Vagina (tissue), 2 donors: Measurements from ENCODE around the gene GPX7.

Source experiments
- POLR2AphosphoS5 ChIP-seq, 2 donors: sonication (generic); formaldehyde crosslinking; IDR thresholded peaks; one replicate each; pipeline ENCODE4 v1.9.0; 2017; ENCODE audit warnings: antibody characterized with exemption in 2 of 2, mild to moderate bottlenecking in 2 of 2, low read depth in 1 of 2; ENCODE audit not compliant: insufficient read depth in 1 of 2
- TF ChIP-seq, protein P1 (sequence below), 3 experiments: fragments of 450-650 bp in 2 of 3; fragments of 200-600 bp in 1 of 3; sonication (generic) in 1 of 3; IDR thresholded peaks; one replicate each; pipeline ENCODE4 v1.5.1; 2017 to 2019; ENCODE audit warnings: antibody characterized with exemption in 3 of 3, mild to moderate bottlenecking in 2 of 3, moderate library complexity in 2 of 3

DNA sequence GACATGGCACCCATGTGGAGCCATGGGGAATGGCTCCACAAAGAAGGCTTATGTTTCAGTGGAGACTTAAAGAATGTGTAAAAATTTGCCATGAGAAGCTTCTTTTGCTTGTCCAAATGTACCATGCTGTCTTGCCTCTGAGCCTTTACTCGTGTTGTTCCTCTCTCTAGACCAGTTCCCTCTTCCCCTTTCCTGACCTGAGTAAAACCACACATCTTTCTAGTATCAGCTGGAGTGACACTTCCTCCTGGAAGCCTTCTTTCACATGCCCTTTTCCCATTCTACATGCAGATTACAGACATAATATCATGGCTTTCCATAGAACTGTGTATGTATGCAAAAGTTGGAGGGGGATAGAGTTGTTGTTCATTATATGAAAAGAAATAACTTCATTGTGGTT, 13.6 kb upstream of the GPX7 start:
- TF ChIP-seq, protein P1, sequence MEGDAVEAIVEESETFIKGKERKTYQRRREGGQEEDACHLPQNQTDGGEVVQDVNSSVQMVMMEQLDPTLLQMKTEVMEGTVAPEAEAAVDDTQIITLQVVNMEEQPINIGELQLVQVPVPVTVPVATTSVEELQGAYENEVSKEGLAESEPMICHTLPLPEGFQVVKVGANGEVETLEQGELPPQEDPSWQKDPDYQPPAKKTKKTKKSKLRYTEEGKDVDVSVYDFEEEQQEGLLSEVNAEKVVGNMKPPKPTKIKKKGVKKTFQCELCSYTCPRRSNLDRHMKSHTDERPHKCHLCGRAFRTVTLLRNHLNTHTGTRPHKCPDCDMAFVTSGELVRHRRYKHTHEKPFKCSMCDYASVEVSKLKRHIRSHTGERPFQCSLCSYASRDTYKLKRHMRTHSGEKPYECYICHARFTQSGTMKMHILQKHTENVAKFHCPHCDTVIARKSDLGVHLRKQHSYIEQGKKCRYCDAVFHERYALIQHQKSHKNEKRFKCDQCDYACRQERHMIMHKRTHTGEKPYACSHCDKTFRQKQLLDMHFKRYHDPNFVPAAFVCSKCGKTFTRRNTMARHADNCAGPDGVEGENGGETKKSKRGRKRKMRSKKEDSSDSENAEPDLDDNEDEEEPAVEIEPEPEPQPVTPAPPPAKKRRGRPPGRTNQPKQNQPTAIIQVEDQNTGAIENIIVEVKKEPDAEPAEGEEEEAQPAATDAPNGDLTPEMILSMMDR (IDR thresholded peaks at IDR 0.05) = no peak
- no peak for TF ChIP-seq POLR2AphosphoS5 (IDR thresholded peaks at IDR 0.05; ENCODE audit: insufficient read depth in 1 of 2, low read depth in 1 of 2)
